GM19351 (cell line): Measurements from ENCODE around the gene PPFIA1.

Experiments used
- ATAC-seq: cut with Tn5 transposase; IDR thresholded peaks from one replicate; pipeline ENCODE4 v1.9.1; 2021; ENCODE audit warnings: mild to moderate bottlenecking, moderate library complexity; ENCODE audit not compliant: unreplicated experiment

PPFIA1 gene

GRCh38 chr11:70270104-70270876 lies at the start of gene PPFIA1:
Gene PPFIA1 (plus strand): TSS chr11:70270690. CDS start chr11:70272173, 1,483 bp downstream.
- peak; percentile 91 for ATAC-seq

- ATAC-seq: no peak
These were observed 49.6 kb upstream of the PPFIA1 start for GRCh38 chr11:70220920-70221319.

GRCh38 chr11:70225681-70226177 lies 44.8 kb upstream of the PPFIA1 start:
- no peak for ATAC-seq

- ATAC-seq: no peak
These were observed 44.3 kb upstream of the PPFIA1 start for GRCh38 chr11:70226183-70226582.

GRCh38 chr11:70226967-70227366 lies 43.5 kb upstream of the PPFIA1 start:
- no peak for ATAC-seq

GRCh38 chr11:70229737-70230136 lies 40.8 kb upstream of the PPFIA1 start:
- ATAC-seq: no peak

GRCh38 chr11:70230151-70230839 lies 40.2 kb upstream of the PPFIA1 start:
- no peak for ATAC-seq

GRCh38 chr11:70230840-70231710 lies 39.4 kb upstream of the PPFIA1 start:
- no peak for ATAC-seq

GRCh38 chr11:70233034-70233433 lies 37.5 kb upstream of the PPFIA1 start:
- no peak for ATAC-seq

- no peak for ATAC-seq
These were observed 37.0 kb upstream of the PPFIA1 start for GRCh38 chr11:70233511-70233934.

- ATAC-seq: no peak
These were observed 36.5 kb upstream of the PPFIA1 start for GRCh38 chr11:70233962-70234361.

GRCh38 chr11:70240337-70240736 lies 30.2 kb upstream of the PPFIA1 start:
- ATAC-seq: no peak

GRCh38 chr11:70241709-70242108 lies 28.8 kb upstream of the PPFIA1 start:
- no peak for ATAC-seq

- no peak for ATAC-seq
These were observed 27.6 kb upstream of the PPFIA1 start for GRCh38 chr11:70242885-70243284.

- no peak for ATAC-seq
These were observed 26.4 kb upstream of the PPFIA1 start for GRCh38 chr11:70243912-70244652.

GRCh38 chr11:70244698-70245097 lies 25.8 kb upstream of the PPFIA1 start:
- no peak for ATAC-seq

GRCh38 chr11:70246196-70246595 lies 24.3 kb upstream of the PPFIA1 start:
- no peak for ATAC-seq

GRCh38 chr11:70247042-70247709 lies 23.3 kb upstream of the PPFIA1 start:
- ATAC-seq: no peak

- ATAC-seq: no peak
These were observed 22.8 kb upstream of the PPFIA1 start for GRCh38 chr11:70247710-70248072.
